GM19240 (cell line): ENCODE data around the gene DNAH2.

ENCODE experiments used
- DNase-seq: peaks from one replicate; pipeline ENCODE4 v3.0.0; 2011; ENCODE audit warnings: low spot score; ENCODE audit not compliant: insufficient read length

DNAH2 gene, protein sequence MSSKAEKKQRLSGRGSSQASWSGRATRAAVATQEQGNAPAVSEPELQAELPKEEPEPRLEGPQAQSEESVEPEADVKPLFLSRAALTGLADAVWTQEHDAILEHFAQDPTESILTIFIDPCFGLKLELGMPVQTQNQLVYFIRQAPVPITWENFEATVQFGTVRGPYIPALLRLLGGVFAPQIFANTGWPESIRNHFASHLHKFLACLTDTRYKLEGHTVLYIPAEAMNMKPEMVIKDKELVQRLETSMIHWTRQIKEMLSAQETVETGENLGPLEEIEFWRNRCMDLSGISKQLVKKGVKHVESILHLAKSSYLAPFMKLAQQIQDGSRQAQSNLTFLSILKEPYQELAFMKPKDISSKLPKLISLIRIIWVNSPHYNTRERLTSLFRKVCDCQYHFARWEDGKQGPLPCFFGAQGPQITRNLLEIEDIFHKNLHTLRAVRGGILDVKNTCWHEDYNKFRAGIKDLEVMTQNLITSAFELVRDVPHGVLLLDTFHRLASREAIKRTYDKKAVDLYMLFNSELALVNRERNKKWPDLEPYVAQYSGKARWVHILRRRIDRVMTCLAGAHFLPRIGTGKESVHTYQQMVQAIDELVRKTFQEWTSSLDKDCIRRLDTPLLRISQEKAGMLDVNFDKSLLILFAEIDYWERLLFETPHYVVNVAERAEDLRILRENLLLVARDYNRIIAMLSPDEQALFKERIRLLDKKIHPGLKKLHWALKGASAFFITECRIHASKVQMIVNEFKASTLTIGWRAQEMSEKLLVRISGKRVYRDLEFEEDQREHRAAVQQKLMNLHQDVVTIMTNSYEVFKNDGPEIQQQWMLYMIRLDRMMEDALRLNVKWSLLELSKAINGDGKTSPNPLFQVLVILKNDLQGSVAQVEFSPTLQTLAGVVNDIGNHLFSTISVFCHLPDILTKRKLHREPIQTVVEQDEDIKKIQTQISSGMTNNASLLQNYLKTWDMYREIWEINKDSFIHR (N-terminal part only)

GRCh38 chr17:7716901-7717755 is at the start of gene DNAH2:
DNAH2 (plus strand) TSS chr17:7717744; CDS start chr17:7719735, 1,991 bp downstream.
- DNase-seq = no peak

DNA sequence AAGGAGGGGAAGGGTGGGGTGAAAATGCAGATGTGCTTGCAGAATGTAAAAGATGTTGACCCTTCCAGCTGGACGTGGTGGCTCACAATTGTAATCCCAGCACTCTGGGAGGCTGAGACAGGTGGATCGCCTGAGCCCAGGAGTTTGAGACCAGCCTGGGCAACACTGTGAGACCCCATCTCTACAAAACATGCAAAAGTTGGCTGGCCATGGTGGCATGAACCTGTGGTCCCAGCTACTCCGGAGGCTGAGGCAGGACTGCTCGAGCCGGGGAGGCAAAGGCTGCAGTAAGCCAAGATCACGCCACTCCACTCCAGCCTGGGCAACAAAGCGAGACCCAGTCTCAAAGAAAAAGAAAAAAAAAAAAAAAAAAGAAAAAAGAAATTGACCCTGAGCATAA is 49.1 kb upstream of the DNAH2 start:
- no peak for DNase-seq

GRCh38 chr17:7673239-7673638 is 44.3 kb upstream of the DNAH2 start:
- no peak for DNase-seq

- no peak for DNase-seq
Observed at GRCh38 chr17:7674934-7675333, 42.6 kb upstream of the DNAH2 start.

GRCh38 chr17:7676533-7676932 is 41.0 kb upstream of the DNAH2 start:
- DNase-seq = no peak

DNA sequence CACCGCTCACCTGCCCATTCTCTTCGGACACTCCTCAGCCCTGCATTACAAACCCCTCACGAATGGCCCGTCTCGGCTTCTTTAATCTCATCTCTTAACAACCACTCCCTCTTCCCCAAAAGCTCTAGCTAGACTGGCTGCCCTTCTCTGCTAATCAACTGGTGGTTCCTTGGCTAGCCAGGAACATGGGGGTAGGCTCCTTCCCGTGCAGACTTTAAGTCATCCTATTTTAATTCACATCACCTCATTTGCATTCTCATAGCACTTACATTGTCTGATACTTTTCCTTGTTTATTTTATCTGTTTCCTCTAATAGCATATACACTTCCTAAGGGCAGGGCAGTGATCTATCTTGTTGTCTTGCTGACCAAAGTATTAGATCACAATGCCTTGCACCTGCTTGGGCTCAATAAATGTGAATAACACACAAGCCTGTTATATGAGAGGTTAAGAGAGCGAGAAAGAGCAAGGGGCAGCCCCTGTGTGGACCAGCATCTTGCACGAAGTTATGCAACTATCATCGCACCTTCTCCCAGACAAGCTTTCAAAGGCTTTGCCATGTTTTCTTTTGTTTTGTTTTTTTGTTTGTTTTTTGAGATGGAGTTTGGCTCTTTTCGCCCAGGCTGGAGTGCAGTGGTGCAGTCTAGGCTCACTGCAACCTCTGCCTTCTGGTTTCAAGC is 40.0 kb upstream of the DNAH2 start:
- no peak for DNase-seq

GRCh38 chr17:7684851-7685532 is 32.6 kb upstream of the DNAH2 start:
- no peak for DNase-seq

DNA sequence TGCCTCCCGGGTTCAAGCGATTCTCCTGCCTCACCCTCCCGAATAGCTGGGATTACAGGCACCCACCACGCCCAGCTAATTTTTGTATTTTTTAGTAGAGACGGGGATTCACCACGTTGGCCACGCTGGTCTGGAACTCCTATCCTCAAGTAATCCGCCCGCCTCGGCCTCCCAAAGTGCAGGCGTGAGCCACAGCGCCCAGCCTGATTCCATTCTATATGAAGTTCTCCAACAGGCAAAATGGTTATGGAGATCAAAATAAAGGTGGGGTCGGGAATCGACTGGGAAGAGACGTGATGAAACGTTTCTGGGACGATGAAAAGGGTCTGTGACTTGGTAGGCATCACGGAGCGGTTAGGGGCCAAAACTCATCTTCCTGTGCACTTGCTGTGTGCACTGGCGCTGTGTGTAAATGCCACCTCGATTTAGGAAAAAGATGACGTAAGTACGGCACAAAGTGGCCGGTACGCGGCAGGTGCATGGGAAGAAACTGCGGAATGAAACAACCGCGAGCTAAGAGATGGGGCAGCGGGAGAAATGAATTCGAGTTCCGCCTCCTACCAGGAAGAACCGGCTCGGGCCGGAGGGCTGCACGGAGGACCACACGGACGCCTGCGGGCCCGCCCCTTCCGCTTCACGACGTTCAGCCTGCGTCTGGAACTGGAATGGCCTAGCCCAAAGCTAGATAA is 31.9 kb upstream of the DNAH2 start:
- peak; percentile 77 for DNase-seq

DNA sequence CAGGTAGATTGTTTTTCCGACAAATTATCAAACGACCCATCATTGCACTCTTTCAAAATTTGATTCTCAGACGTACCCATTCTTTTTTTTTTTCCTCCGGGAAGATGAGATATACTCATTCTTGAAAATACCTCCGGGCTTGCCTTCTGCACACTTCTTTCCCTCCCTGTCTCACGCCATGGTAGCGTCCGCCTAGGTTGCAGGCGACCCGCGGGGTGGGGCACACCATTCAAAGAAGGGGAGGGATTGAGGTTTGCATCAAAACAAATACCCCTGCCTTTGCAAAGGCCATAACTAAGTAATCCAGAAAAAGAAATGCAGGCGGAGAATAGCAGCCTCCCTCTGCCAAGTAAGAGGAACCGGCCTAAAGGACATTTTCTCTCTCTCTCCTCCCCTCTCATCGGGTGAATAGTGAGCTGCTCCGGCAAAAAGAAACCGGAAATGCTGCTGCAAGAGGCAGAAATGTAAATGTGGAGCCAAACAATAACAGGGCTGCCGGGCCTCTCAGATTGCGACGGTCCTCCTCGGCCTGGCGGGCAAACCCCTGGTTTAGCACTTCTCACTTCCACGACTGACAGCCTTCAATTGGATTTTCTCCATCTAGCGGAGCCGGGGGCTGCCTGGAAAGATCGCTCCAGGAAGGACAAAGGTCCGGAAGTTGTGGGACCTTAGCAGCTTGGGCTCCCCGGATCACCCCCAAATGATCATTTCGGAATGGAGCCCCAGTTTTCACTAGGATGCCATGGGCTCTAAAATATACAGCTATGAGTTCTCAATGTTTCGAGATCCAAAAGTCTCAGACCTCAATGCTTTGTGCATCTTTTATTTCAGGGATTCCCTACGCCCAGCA is 31.1 kb upstream of the DNAH2 start:
- DNase-seq = peak; percentile 50

GRCh38 chr17:7687072-7687907 is 30.3 kb upstream of the DNAH2 start, which contains the start of gene TP53:
TP53 (minus strand) TSS chr17:7687490; CDS start chr17:7676594, 10,896 bp downstream.
- DNase-seq = peak; percentile 59

- DNase-seq = peak; percentile 96
Observed at GRCh38 chr17:7687908-7688807, 29.4 kb upstream of the DNAH2 start, which contains the start of gene WRAP53. WRAP53 (plus strand) TSS chr17:7688477; CDS start chr17:7688649, 172 bp downstream.

- DNase-seq = no peak
Observed at GRCh38 chr17:7688808-7689316, 28.7 kb upstream of the DNAH2 start.

DNA sequence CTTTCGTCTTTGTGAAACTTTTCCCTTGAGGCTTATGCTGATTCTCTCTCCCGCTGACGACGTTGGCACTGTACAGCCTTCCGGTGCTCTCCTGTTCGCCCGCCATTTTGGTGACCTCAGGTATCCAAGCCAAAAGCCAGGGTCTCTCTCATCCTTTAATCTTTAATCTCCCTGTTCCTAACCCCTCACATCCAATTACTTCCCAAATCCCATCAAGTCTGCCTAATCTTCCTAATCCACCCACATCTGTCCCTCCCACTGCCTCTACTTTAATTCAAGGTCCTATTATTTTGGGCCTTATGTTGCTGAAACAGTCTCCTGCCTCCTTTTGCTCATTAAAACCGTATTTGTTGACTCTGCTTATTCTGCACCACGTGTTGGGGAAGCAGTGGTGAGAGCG is 22.0 kb upstream of the DNAH2 start:
- no peak for DNase-seq

GRCh38 chr17:7697828-7698588 is 19.5 kb upstream of the DNAH2 start:
- no peak for DNase-seq

DNA sequence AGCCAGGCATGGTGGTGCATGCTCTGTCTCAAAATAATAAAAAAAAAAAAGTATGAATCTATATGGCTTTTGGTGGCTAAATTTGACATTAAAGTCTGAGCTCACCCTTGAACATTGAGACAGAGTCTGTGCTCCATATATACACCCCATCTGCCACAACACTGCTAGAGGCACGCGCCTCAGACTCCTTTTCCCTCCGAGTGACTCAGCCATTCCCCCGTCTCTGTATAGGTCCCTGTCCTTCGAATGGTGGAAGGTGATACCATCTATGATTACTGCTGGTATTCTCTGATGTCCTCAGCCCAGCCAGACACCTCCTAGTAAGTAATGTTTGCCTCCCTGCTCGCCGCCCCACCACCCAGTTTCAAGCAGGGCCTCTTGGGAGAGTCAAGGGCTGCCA is 17.0 kb upstream of the DNAH2 start:
- no peak for DNase-seq
